ENCODE data around the gene CHST4.

DNA sequence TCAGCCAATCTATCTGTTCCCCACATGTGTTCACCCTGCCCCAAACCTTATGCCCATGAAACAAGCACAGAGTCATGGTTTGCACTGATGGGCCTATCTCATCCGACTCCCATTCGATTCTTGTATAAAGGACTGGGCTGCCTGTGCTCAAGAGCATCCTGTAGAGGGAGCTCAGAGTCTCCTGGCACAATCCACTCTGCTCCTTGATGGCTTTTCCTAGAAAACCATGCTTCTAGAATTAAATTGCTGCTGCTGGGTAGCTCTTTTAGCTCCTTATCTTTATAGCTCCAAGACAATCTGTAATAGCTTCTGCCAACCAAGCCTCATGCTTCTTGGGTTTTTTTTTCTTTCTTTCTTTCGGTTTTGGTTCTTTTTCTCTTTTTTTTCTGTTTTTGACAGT is 46.8 kb upstream of the CHST4 start:
- TF ChIP-seq, protein P1, sequence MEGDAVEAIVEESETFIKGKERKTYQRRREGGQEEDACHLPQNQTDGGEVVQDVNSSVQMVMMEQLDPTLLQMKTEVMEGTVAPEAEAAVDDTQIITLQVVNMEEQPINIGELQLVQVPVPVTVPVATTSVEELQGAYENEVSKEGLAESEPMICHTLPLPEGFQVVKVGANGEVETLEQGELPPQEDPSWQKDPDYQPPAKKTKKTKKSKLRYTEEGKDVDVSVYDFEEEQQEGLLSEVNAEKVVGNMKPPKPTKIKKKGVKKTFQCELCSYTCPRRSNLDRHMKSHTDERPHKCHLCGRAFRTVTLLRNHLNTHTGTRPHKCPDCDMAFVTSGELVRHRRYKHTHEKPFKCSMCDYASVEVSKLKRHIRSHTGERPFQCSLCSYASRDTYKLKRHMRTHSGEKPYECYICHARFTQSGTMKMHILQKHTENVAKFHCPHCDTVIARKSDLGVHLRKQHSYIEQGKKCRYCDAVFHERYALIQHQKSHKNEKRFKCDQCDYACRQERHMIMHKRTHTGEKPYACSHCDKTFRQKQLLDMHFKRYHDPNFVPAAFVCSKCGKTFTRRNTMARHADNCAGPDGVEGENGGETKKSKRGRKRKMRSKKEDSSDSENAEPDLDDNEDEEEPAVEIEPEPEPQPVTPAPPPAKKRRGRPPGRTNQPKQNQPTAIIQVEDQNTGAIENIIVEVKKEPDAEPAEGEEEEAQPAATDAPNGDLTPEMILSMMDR (IDR thresholded peaks at IDR 0.05) = no peak
- TF ChIP-seq EP300 (IDR thresholded peaks at IDR 0.05) = no peak
